Measurements from ENCODE around the gene IGFBP5. TPM values are rescaled to one million over a fixed set of nuclear protein-coding genes. Genes with fewer than 3 reads are reported as not detected.

IGFBP5 gene
- polyA plus RNA-seq, 1 experiment = 3,867 TPM

DNA sequence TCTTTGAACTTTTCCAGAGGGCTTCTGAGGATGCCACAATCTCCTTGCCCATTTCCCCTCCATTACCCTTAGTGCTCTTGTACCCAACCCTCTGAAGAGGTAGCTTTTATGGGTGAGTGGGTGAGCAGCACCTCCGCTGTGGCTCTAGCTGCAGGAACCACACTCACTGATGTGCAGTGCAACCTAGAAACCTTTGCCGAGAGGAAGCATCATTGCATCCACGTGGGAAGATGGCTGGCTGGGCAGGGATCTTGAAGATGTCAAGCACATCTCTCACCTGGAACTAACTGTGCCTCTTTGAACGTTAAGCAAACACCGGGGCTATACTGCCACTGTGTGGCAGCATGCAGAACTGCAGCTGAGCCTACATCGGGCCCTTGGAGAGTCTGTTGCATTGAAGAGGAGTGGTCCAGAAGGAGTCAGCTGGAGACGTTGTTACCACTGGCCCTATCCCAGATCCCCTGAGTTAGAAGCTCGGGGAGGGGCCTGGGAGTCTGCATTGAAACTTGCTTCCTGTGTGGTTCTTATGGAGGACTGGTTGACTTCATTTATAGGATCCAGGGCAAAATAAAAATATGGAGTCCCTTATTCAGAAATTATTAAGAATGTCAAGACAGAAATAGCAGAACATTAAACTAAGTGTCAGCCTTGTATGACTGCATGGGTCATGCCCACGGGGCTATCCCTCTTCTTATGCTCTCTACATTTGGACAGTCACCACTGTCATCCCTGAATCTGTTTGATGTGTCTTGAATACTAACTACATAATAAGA, 28.7 kb downstream of the IGFBP5 start:
- TF ChIP-seq CTCF (IDR thresholded peaks at IDR 0.05; ENCODE audit: low read depth, low read length) = peak; percentile 99
- POLR2A ChIA-PET = interaction anchor here (0.6 to 1.3 kb wide), 2 partner anchors 147 to 1021 kb away, joined by 5 to 7 read pairs; no protein-coding TSS in a partner anchor

DNA sequence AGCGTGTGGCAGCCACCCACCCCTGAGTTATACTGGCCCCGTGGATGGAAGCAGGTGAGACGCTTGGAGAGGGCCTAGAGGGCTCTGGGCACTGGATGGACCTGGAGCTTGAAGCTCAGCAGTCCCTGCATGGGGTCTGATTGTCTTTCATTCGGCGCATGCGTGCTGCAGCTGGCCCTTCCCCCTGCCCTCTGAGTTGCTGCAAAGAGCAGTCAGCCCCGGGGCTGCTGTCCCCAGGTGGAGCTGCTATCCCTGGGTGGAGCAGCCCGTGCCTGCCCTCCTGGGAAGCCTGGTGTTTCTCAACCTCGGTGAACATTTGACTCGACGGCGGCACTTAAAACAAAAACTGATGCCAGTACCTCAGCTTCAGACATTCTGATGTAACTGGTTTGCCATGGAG, 29.6 kb downstream of the IGFBP5 start:
- ChIA-PET POLR2A (interaction anchor here (1.3 kb wide), 1 partner anchor 146 kb away, joined by 5 read pairs; no protein-coding TSS in a partner anchor), CTCF (interaction anchor here (0.5 to 19.8 kb wide), 10 partner anchors 12 to 1544 kb away, joined by 3 to 594 read pairs (median 4); no protein-coding TSS in a partner anchor)
- TF ChIP-seq CTCF (IDR thresholded peaks at IDR 0.05; ENCODE audit: low read depth, low read length) = no peak
- Histone ChIP-seq H3K27me3 (ENCODE audit: control insufficient read depth, insufficient read depth, low read length) (no peaks in the 10 kb centered on the region), H3K9me3 (ENCODE audit: control insufficient read depth, insufficient read depth, low read length) (no peaks in the 10 kb centered on the region), H3K27ac (ENCODE audit: low read depth, low read length) (no peak overlapping the region), H3K4me3 (ENCODE audit: low read depth, low read length) (no peak overlapping the region)
- no peak for DNase-seq (ENCODE audit: low read depth, low spot score)

More for the DNA sequence above, 28.7 kb downstream of the IGFBP5 start:
- Histone ChIP-seq H3K4me3 (ENCODE audit: low read depth, low read length) (no peak overlapping the region), H3K27ac (ENCODE audit: low read depth, low read length) (no peak overlapping the region), H3K27me3 (ENCODE audit: control insufficient read depth, insufficient read depth, low read length) (no peaks in the 10 kb centered on the region), H3K9me3 (ENCODE audit: control insufficient read depth, insufficient read depth, low read length) (no peaks in the 10 kb centered on the region)
- CTCF ChIA-PET = interaction anchor here (0.5 to 19.8 kb wide), 20 partner anchors 13 to 1543 kb away, joined by 3 to 594 read pairs (median 3); no protein-coding TSS in a partner anchor
- no peak for DNase-seq (ENCODE audit: low read depth, low spot score)

GRCh38 chr2:216665242-216665641, 30.1 kb downstream of the IGFBP5 start:
- CTCF ChIA-PET = interaction anchor here (0.7 to 19.8 kb wide), 6 partner anchors 11 to 1091 kb away, joined by 3 to 594 read pairs (median 4); no protein-coding TSS in a partner anchor
- POLR2A ChIA-PET = no interaction called here

DNA sequence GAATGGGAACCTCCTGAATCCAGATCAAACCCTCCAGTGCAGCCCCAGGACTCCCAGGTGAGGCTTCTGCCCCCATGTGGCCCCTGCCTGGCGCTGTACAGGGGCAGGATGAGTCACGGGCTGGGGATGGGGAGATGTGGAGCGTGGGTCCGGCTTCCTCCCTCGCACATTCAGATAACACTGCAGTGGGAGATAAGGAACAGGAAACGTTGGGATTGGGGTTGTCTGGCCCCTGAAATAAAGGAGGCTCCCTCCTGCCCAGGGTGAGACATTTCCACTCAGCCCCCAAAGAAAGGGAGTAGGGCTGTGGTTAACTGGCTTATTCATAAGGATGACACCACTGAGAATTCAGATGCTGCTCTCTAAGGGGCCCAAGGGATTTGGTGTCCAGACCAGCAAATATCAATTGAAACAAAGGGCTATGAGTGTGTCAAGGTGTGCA, 30.7 kb downstream of the IGFBP5 start:
- no peaks in the 10 kb centered on the region for H3K27me3 ChIP-seq (ENCODE audit: control insufficient read depth, insufficient read depth, low read length)
- TF ChIP-seq CTCF (IDR thresholded peaks at IDR 0.05; ENCODE audit: low read depth, low read length) = peak; percentile 30
- ChIA-PET POLR2A (no interaction called here), CTCF (interaction anchor here (2.9 to 19.8 kb wide), 2 partner anchors 11 to 145 kb away, joined by 9 to 594 read pairs; no protein-coding TSS in a partner anchor)
- no peaks in the 10 kb centered on the region for H3K9me3 ChIP-seq (ENCODE audit: control insufficient read depth, insufficient read depth, low read length)
- no peak for DNase-seq (ENCODE audit: low read depth, low spot score)
- H3K4me3 ChIP-seq (ENCODE audit: low read depth, low read length) = no peak overlapping the region
- H3K27ac ChIP-seq (ENCODE audit: low read depth, low read length) = no peak overlapping the region

More at GRCh38 chr2:216665242-216665641, 30.1 kb downstream of the IGFBP5 start:
- Histone ChIP-seq H3K27me3 (ENCODE audit: control insufficient read depth, insufficient read depth, low read length) (no peaks in the 10 kb centered on the region), H3K27ac (ENCODE audit: low read depth, low read length) (no peak overlapping the region), H3K4me3 (ENCODE audit: low read depth, low read length) (no peak overlapping the region), H3K9me3 (ENCODE audit: control insufficient read depth, insufficient read depth, low read length) (no peaks in the 10 kb centered on the region)
- no peak for DNase-seq (ENCODE audit: low read depth, low spot score)
- TF ChIP-seq CTCF (IDR thresholded peaks at IDR 0.05; ENCODE audit: low read depth, low read length) = no peak

GRCh38 chr2:216663846-216664245, 31.5 kb downstream of the IGFBP5 start:
- no peak for DNase-seq (ENCODE audit: low read depth, low spot score)
- ChIA-PET CTCF (interaction anchor here (2.9 to 19.8 kb wide), 2 partner anchors 10 to 144 kb away, joined by 9 to 594 read pairs; no protein-coding TSS in a partner anchor), POLR2A (interaction anchor here (0.8 kb wide), 1 partner anchor 165 kb away, joined by 3 read pairs; no protein-coding TSS in a partner anchor)
- Histone ChIP-seq H3K9me3 (ENCODE audit: control insufficient read depth, insufficient read depth, low read length) (no peaks in the 10 kb centered on the region), H3K27me3 (ENCODE audit: control insufficient read depth, insufficient read depth, low read length) (no peaks in the 10 kb centered on the region), H3K27ac (ENCODE audit: low read depth, low read length) (no peak overlapping the region), H3K4me3 (ENCODE audit: low read depth, low read length) (no peak overlapping the region)
- no peak for TF ChIP-seq CTCF (IDR thresholded peaks at IDR 0.05; ENCODE audit: low read depth, low read length)
